Stimulated activated naive CD8-positive, alpha-beta T cell treated with anti-CD3 and anti-CD28 coated beads, Interleukin-15, Interleukin-2, amounts not matched to agents 100 ng/mL and 50 ng/mL, for 24 hours (primary cell): ENCODE results near the gene CDH3.

Experiments used
- H3K27ac Mint-ChIP-seq: one replicate; pipeline ENCODE4 v1.8.0; 2021; ENCODE audit warnings: mild to moderate bottlenecking, mixed read lengths
- H3K27me3 Mint-ChIP-seq: one replicate; pipeline ENCODE4 v1.8.0; 2021; ENCODE audit warnings: mixed read lengths
- H3K36me3 Mint-ChIP-seq: one replicate; pipeline ENCODE4 v1.8.0; 2021; ENCODE audit warnings: low read depth, mixed read lengths
- H3K4me1 Mint-ChIP-seq: one replicate; pipeline ENCODE4 v1.8.0; 2021; ENCODE audit warnings: low read depth, mixed read lengths
- H3K4me3 Mint-ChIP-seq: one replicate; pipeline ENCODE4 v1.8.0; 2021; ENCODE audit warnings: mild to moderate bottlenecking, mixed read lengths
- H3K9me3 Mint-ChIP-seq: one replicate; pipeline ENCODE4 v1.8.0; 2021; ENCODE audit warnings: mixed read lengths

CDH3 gene

DNA sequence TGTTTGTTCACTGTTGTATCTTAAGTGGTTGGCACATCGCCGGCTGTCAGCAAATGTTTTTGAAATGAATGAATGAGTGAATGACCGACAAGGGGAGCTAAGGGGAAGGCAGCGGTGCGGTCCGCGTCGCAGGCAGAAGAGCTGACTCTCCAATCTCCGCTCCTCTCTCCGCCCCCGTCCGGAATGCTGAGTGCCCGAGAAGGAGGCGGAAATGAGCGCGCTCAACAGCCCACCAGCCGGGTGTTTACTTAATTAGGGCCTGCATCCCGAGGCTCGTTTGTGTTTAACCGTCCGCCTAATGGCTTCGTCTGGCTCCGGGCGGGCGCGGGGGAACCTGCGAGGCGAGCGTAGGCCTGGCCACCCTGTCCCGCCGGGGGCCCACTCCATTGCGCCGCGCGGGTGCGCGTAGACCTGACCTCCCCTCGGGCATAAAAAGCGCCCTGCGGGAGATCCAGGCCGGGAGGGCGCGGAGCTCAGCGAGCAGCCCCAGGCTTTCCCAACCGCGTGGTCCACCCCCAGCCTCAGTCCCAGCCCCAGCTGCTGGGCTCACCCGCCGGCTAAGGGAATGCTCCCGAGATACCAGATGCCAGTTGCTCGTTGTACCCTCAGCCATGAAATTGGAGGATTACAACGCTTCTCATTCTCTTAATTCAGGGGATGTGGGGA, 2.5 kb upstream of the CDH3 start:
- Mint-ChIP-seq H3K27me3 (peaks cover 57% of the 10 kb centered on the region), H3K4me1 (peaks cover 22% of the 10 kb centered on the region), H3K36me3 (no peaks in the 10 kb centered on the region), H3K4me3 (no peak overlapping the region), H3K9me3 (no peaks in the 10 kb centered on the region), H3K27ac (no peak overlapping the region)

DNA sequence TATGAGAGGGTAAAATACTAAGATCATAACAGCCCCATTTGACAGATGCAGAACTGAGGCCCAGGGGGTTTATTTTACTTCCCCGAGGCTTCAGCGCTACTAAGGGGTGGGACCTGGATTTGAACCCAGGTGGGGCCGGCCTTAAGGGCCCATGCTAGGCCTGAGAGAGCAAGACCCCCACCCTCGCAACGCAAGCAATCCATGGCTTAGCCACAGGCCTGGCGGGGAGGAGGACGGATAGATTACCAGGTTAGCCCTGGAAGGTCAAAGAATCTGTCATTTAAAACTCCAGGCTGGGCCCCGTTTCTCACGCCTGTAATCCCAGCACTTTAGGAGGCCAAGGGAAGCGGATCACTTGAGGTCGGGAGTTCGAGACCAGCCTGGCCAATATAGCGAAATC, 1.9 kb upstream of the CDH3 start:
- Mint-ChIP-seq H3K27me3 (peaks cover 59% of the 10 kb centered on the region), H3K9me3 (no peaks in the 10 kb centered on the region), H3K4me1 (peaks cover 22% of the 10 kb centered on the region), H3K4me3 (no peak overlapping the region), H3K27ac (no peak overlapping the region), H3K36me3 (no peaks in the 10 kb centered on the region)

DNA sequence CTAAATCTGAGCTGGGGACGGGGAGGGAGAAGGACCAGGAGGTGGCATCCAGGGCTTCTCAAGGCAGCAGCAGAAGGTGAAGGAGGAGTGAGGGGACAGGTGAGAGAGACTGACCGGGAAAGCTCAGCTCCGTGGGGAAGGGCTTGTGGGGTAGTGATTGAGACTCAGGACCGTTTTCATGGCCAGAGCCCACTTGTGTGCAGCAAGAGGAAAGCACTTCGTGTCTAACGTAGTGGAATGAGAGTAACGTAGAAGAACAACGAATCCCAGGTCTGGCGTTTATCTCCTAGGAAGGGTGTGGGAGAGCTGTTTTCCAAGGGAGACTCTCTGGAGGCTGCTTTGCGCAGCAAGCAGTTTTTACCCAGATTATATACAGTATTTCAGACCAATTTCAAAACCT, 1.3 kb upstream of the CDH3 start:
- Mint-ChIP-seq H3K36me3 (no peaks in the 10 kb centered on the region), H3K27ac (no peak overlapping the region), H3K27me3 (peaks cover 63% of the 10 kb centered on the region), H3K4me1 (peaks cover 22% of the 10 kb centered on the region), H3K4me3 (no peak overlapping the region), H3K9me3 (no peaks in the 10 kb centered on the region)

DNA sequence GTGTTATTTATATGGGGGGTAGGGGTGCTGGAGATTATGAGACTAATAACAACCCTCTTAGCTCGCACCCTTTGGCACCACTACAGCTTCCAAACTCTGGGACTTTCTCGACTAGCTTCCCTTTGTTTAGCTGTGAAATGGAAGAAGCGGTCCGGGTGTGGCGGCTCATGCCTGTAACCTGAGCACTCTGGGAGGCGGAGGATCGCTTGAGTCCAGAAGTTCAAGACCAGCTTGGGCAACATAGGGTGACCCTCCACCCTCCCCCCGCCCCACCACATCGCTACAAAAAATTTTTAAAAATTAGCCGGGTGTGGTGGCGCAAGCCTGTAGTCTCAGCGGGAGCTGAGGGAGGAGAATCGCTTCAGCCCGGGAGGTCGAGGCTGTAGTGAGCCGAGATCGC, 814 bp upstream of the CDH3 start:
- H3K27ac Mint-ChIP-seq = no peak overlapping the region

DNA sequence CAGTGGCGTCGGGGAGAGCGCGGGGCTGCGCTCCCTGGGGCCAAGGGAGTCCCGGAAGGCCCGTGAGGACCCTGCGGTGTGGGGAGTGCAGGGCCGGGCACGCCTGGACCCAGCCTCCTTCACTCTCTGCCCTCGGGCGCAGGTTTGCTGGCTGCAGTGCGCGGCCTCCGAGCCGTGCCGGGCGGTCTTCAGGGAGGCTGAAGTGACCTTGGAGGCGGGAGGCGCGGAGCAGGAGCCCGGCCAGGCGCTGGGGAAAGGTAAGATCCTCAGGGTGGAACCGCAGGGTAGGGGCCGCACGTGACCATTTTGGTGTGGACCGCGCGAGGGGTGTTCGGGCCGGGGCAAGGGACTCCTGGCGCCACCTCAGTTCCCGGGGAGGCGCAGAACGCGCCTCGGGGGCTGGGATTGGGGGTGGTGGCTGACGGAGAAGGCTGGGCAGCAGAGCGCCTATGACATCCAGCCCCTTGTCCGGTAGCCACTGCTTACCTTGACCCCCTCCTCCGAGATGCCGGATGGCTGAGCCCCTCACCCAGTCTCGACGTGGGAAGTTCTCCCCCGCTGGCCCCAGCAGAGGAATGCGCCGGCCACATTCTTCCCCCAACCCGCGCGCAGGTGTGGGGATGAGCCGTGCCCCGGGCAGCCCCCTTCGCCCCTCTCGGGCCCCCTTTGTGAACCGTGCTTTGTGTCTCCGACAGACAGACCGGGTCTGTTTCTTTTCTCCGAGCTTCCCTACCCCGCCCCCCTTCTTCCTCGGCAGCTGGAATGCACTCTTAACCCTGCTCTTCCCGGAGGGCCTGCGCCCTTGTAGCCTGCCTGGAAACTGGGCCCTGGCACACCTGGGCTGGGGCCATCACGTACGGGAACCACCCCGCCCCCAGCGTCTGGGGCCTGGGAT, 631 bp downstream of the CDH3 start:
- peaks cover 22% of the 10 kb centered on the region for H3K4me1 Mint-ChIP-seq
- H3K36me3 Mint-ChIP-seq = no peaks in the 10 kb centered on the region
- H3K9me3 Mint-ChIP-seq = no peaks in the 10 kb centered on the region
- H3K27me3 Mint-ChIP-seq = peaks cover 69% of the 10 kb centered on the region
- no peak overlapping the region for H3K27ac Mint-ChIP-seq
- no peak overlapping the region for H3K4me3 Mint-ChIP-seq

More for the DNA sequence above, 814 bp upstream of the CDH3 start:
- peak overlapping the region; percentile 37 for H3K4me3 Mint-ChIP-seq
- peaks cover 67% of the 10 kb centered on the region for H3K27me3 Mint-ChIP-seq
- no peaks in the 10 kb centered on the region for H3K9me3 Mint-ChIP-seq
- H3K36me3 Mint-ChIP-seq = no peaks in the 10 kb centered on the region
- peaks cover 22% of the 10 kb centered on the region for H3K4me1 Mint-ChIP-seq

DNA sequence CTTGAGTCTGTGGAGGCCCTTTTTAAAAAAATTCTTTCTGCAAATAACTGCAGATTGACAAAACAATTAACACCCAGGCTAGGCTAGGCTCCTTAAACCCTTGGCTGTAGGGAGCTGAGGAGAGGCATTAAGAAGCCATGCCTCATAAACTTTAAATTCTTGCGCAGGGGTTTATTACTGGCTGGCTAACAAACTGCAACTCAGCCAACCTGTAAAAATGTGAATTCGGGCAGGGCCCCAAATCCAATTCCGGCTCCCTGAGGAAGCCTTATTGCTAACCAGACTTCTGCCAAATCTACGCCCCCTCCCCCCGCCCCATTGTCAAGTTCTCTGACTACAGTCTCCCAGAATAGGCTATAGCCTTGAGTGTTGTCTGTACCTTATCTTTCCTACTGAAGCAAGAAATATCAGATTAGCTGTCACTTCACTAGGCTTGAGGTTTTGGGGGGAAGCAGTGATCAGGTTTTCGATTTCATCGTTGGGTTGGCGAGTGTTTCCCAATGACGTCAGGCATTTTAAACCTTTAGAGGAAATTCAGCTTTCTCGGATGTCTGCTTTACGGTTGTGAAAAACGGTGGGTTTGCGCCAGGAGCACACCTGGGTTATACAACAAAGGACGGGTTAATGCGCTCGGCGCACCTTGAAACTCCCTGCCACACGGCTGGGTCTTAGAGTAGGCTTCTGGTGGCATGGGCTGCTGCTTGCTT, 2.0 kb downstream of the CDH3 start:
- no peak overlapping the region for H3K4me3 Mint-ChIP-seq
- no peaks in the 10 kb centered on the region for H3K9me3 Mint-ChIP-seq
- H3K27ac Mint-ChIP-seq = no peak overlapping the region
- no peaks in the 10 kb centered on the region for H3K36me3 Mint-ChIP-seq
- H3K27me3 Mint-ChIP-seq = peaks cover 64% of the 10 kb centered on the region
- H3K4me1 Mint-ChIP-seq = peaks cover 22% of the 10 kb centered on the region

DNA sequence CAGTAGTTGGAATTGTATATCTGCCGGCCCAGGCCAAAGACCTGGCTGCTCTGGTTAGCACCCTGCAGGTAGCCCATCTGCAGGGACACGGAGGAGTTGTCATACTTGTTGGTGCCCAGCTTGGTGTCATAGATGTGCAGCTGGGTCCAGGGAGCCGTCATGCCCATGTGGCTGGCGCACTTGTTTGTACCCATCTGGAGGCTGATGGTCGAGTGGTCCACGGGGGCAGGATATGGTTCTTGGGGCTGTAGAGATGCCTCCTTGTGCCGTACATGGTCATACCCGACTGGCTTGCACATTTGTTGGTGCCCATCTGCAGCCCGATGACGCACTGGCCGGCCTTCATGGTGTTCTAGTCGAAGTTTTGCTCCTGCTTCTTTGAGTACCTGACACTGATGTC, 6.0 kb downstream of the CDH3 start:
- Mint-ChIP-seq H3K4me3 (no peak overlapping the region), H3K27me3 (peaks cover 35% of the 10 kb centered on the region), H3K36me3 (no peaks in the 10 kb centered on the region), H3K27ac (no peak overlapping the region), H3K4me1 (peaks cover 6% of the 10 kb centered on the region), H3K9me3 (no peaks in the 10 kb centered on the region)

DNA sequence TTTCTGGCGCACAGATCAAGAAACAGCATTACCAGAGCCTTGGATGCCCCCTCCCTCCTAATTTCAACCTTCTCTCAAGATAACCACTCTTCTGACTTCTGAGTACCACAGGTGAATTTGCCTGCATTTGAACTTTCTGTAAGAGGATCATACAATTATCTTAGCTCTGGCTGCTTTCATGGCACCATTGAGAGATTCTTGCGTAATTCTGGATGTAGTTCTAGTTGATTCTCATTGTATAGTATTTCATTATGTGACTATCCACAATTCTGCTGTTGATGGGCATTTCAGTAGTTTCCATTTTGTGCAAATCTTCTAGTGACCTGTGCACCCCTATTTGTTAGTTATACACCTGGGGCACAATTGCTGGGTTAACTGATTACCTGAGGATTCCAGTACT, 7.5 kb downstream of the CDH3 start:
- Mint-ChIP-seq H3K27me3 (peaks cover 22% of the 10 kb centered on the region), H3K4me1 (no peaks in the 10 kb centered on the region), H3K4me3 (no peak overlapping the region), H3K36me3 (no peaks in the 10 kb centered on the region), H3K9me3 (no peaks in the 10 kb centered on the region), H3K27ac (no peak overlapping the region)

DNA sequence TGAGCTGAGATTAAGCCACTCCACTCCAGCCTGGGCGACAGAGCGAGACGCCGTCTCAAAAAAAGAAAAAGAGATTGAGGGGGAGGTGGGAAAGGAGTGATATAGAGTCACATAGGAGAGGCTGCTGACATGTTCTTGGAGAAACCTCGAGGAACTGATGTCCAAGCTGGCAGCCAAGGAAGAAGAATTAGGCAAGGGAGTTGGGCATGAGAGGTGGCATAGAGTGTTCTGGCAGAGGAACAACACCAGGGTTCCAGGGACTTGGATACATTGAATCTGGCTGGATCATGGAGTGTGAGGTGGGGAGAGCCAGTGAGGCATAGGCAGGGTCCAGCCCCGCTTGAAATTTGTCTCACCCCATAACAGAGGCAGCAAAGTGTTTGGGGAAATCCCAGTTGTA, 10.7 kb downstream of the CDH3 start:
- H3K4me3 Mint-ChIP-seq = no peak overlapping the region

DNA sequence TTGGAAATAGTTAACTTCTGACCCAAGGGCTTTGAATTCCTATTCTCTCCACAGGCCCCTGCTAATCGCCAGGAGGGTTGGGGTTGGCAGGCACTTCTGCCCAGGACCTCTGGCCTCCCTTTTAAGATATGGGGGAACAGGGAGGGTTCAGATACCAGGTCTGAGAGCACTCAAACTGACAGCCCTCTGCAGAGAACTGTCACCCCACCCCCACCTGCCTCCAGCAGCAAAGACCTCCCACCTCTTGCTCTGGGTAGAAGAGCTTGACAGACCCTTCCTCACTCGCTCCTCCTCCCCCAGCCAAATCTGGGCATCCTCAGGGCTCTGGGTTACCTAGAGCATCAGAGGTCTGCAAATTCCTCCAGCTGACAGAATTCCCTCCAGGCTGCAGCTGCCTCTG, 11.6 kb downstream of the CDH3 start:
- Mint-ChIP-seq H3K36me3 (no peaks in the 10 kb centered on the region), H3K9me3 (no peaks in the 10 kb centered on the region), H3K4me1 (peaks cover 3% of the 10 kb centered on the region), H3K27ac (no peak overlapping the region), H3K4me3 (no peak overlapping the region), H3K27me3 (peaks cover 7% of the 10 kb centered on the region)

More for the DNA sequence above, 10.7 kb downstream of the CDH3 start:
- H3K4me1 Mint-ChIP-seq = peaks cover 3% of the 10 kb centered on the region
- peaks cover 10% of the 10 kb centered on the region for H3K27me3 Mint-ChIP-seq
- no peaks in the 10 kb centered on the region for H3K9me3 Mint-ChIP-seq
- H3K27ac Mint-ChIP-seq = no peak overlapping the region
- H3K36me3 Mint-ChIP-seq = no peaks in the 10 kb centered on the region

DNA sequence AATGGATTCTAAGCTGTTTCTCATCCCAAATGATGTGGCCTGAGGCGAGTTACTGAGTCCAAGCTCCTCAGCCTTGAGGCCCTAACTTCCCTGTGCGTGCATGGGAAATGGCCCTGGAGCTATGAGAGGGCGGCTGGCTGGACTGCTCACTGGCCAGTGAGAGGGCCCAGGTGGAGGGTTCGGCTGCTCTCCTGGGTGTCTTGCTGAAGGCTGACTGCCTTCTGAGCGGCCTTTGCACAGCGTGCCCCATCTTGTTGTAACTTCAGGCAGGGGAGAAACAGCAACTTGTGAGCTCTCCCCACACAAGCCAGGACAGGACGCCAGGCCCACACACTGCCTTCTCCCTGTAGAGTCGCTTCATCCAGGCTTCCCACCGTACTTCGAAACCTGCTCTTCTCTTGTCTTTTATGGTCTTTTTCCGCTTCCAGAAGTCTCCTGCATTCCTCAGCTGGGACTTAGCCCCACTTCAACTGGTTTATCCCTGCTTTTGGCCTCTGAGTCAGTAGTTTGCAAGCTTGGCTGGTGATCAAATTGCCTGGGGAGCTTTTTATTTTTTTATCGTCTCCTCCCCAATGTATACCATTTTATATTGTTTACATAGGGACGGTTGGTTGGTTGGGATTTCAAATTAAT, 13.3 kb downstream of the CDH3 start:
- Mint-ChIP-seq H3K9me3 (no peaks in the 10 kb centered on the region), H3K27ac (no peak overlapping the region), H3K36me3 (no peaks in the 10 kb centered on the region), H3K4me1 (peaks cover 3% of the 10 kb centered on the region), H3K27me3 (peaks cover 12% of the 10 kb centered on the region), H3K4me3 (no peak overlapping the region)

DNA sequence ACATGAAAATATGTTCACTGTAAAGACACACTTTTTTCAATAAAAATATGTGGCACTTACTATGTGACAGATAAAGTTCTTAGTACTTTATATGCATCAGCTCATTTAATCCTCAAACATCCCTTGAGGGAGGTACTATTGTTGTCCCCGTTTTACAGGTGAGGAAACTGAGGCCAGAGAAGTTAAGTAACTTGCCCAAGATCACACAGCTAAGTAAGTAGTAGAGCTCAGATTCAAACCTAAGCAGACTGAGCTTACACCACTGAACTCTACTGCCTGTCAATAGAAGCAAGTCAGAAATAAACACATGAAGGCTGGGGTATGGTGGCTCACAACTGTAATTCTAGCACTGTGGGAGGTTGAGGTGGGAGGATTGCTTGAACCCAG, 13.9 kb downstream of the CDH3 start:
- Mint-ChIP-seq H3K9me3 (no peaks in the 10 kb centered on the region), H3K36me3 (no peaks in the 10 kb centered on the region), H3K4me3 (no peak overlapping the region), H3K4me1 (peaks cover 3% of the 10 kb centered on the region), H3K27ac (no peak overlapping the region), H3K27me3 (peaks cover 12% of the 10 kb centered on the region)

DNA sequence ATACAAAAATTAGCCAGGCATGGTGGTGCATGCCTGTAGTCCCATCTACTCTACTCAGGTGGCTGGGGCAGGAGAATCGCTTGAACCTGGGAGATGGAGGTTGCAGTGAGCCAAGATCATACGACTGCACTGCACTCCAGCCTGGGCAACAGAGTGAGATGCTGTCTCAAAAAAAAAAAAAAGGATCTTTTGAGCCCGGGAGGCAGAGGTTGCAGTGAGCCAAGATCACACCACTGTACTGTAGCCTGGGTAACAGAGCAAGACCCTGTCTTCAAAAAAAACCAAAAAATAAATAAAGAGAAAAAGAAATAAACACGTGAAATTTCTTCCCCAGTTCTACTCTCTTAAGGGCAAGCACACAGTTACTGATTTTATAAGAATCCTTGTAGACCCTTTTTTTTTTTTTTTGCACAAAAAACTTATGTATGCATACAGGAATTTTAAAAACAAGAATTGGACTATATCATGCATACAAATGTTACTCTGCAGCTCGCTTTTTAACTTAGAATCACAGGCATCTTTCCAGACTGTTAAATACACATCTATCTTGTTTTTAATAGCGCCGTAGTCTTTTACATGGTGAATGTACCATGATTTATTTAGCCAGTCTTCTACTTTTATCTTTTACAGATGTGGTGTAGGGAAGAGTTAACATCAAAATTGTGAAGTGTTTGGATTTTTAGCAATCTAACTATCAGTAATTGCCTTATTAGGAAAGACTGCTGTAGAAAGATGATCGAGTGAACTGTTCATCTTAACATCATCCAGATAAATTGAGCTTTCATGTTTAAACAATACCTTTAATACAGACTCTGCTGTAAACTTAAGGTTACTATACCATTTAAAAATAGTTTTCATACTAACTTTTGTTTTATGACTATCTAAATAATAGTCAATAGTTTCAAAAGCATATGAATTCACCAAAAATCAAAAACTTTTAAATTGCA, 14.6 kb downstream of the CDH3 start:
- Mint-ChIP-seq H3K27ac (no peak overlapping the region), H3K27me3 (peaks cover 12% of the 10 kb centered on the region), H3K9me3 (no peaks in the 10 kb centered on the region), H3K4me3 (no peak overlapping the region), H3K36me3 (no peaks in the 10 kb centered on the region), H3K4me1 (peaks cover 3% of the 10 kb centered on the region)

DNA sequence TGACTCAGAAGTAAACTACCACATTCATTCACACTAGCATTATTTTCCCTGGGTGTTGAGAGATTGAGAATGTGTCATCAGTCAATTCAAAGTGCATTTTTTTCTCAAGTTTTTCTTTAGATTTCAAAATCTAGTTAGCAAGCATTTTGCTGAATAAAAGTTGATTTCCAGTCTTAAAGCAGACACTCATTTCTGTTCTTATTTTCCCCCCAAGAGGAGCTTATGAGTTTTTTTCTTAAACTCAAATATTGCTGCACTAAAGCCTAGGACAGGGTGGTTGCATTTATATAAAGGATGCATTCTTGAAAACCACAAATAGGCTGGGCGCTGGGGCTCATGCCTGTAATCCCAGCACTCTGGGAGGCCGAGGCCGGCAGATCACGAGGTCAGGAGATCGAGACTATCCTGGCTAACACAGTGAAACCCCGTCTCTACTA, 15.3 kb downstream of the CDH3 start:
- Mint-ChIP-seq H3K4me3 (no peak overlapping the region), H3K4me1 (peaks cover 3% of the 10 kb centered on the region), H3K36me3 (no peaks in the 10 kb centered on the region), H3K9me3 (no peaks in the 10 kb centered on the region), H3K27ac (no peak overlapping the region), H3K27me3 (peaks cover 12% of the 10 kb centered on the region)
